Measurements from ENCODE around the gene AK3. TPM values are rescaled to one million over a fixed set of nuclear protein-coding genes. Genes with fewer than 3 reads are reported as not detected.

The AK3 gene
- 58.4 and 62.8 TPM in 2 replicates for total RNA-seq (2014; rRNA removed; shearing (Covaris generic))
- 80.4 and 83.2 TPM in 2 replicates for polyA plus RNA-seq (2016; fragmentation: Nextera tagmentation; extraction: Ambion mirVana)

DNA sequence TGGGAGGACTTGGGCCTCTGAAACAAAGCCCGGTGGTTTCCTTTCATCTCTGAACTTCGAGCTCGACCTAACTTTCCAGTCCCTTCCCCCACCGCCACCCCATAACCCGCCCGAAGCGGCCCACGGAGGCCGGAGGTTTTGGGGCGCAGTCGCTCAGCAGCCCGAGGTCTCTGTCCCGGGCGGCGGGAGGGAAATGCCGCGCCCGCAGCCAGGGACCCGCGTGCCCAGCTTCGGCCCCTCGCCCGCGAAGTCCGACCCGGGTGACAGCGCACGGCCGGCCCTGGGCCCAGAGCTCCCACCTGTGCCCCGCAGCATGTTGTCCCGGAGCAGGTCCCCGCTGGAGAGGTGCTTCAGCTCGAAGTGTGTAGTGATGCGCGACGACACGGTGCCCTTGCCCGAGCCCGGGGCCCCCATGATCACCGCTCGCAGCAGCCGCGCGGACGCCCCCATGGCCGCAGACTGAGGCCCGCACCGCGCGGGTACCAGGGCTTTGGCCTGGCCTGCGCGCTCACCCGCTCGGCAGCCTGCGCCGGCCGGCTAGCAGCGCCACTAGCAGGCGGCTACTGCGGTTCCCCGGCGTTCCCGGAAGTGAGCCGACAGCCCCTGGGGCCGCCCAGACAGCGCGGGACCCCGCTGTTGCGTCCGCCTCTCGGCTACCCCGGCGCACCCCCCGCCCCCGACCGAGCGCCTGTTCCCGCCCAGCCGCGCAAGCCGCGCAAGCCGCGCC is at the start of gene AK3:
TSS of gene AK3 (minus strand) at position 565 of the 727 bp plus-strand sequence. CDS start at position 450, 115 bp downstream.
- H3K36me3 ChIP-seq (ENCODE audit: low read depth): no peaks in the 10 kb centered on the region
- H3K4me3 ChIP-seq: peak within 1 kb of the TSS; percentile 84
- H4K20me1 ChIP-seq (ENCODE audit: insufficient read depth): no peaks in the 10 kb centered on the region
- peak within 1 kb of the TSS; percentile 50 for H3K27ac ChIP-seq
- no peaks in the 10 kb centered on the region for H3K9me2 ChIP-seq (ENCODE audit: insufficient read depth)
- peak within 1 kb of the TSS; percentile 85 for H3K9ac ChIP-seq
- in situ Hi-C loops (cut with MboI): no loop called here
- peak within 1 kb of the TSS; percentile 94 for H2AFZ ChIP-seq
- DNase-seq: peak; percentile 90
- WGBS, 2 experiments (ENCODE audit: low coverage in 1 of 2, low lambda C conversion rate in 2 of 2, missing lambda C conversion rate in 2 of 2): 1% methylated on average over 48 to 53 of the region's 84 CpGs
- no peaks in the 10 kb centered on the region for H3K9me3 ChIP-seq (ENCODE audit: low read depth)
- peaks cover 24% of the 10 kb centered on the region for H3K4me1 ChIP-seq (ENCODE audit: insufficient read depth)
- TF ChIP-seq EZH2phosphoT487 (IDR thresholded peaks at IDR 0.05; ENCODE audit: insufficient read depth, low read depth) (no peak), EZH2 (IDR thresholded peaks at IDR 0.05; ENCODE audit: insufficient read depth, poor library complexity, severe bottlenecking) (no peak)
- H3K4me2 ChIP-seq (ENCODE audit: unreplicated experiment): peak within 1 kb of the TSS; percentile 83
- H3K79me2 ChIP-seq (ENCODE audit: insufficient read depth): peaks cover 48% of the 10 kb centered on the region
- H3F3A ChIP-seq (ENCODE audit: insufficient read depth): peaks cover 32% of the 10 kb centered on the region
- no peaks in the 10 kb centered on the region for H3K27me3 ChIP-seq (replicated peaks; ENCODE audit: insufficient read depth)

DNA sequence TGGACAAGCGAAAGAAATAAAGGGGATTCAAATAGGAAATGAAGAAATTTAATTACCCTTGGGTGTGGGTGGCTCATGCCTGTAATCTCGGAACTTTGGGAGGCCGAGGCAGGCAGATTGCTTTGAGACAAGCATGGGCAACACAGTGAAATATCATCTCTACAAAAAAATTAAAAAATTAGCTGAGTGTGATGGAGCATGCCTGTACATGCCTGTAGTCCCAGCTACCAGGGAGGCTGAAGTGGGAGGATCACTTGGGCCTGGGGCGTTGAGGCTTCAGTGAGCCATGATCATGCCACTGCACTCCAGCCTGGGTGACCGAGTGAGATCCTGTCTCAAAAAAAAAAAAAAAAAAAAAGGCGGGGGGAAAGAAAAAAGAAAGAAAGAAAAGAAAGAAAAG is 47.7 kb upstream of the AK3 start:
- 76 to 78% methylated on average over 5 to 6 of the region's 6 CpGs for WGBS, 2 experiments (ENCODE audit: low coverage in 1 of 2, low lambda C conversion rate in 2 of 2, missing lambda C conversion rate in 2 of 2)
- Histone ChIP-seq H2AFZ (no peak overlapping the region), H3K27me3 (replicated peaks; ENCODE audit: insufficient read depth) (no peaks in the 10 kb centered on the region), H4K20me1 (ENCODE audit: insufficient read depth) (no peaks in the 10 kb centered on the region), H3K36me3 (ENCODE audit: low read depth) (no peaks in the 10 kb centered on the region), H3K4me2 (ENCODE audit: unreplicated experiment) (no peak overlapping the region), H3F3A (ENCODE audit: insufficient read depth) (no peaks in the 10 kb centered on the region), H3K79me2 (ENCODE audit: insufficient read depth) (peaks cover 4% of the 10 kb centered on the region), H3K9me3 (ENCODE audit: low read depth) (no peaks in the 10 kb centered on the region), H3K27ac (no peak overlapping the region), H3K4me3 (no peak overlapping the region), H3K9ac (no peak overlapping the region), H3K9me2 (ENCODE audit: insufficient read depth) (no peaks in the 10 kb centered on the region), H3K4me1 (ENCODE audit: insufficient read depth) (peaks cover 2% of the 10 kb centered on the region; the same call in 1 of the 2 replicates)
- in situ Hi-C loops (cut with MboI): no loop called here
- TF ChIP-seq EZH2 (IDR thresholded peaks at IDR 0.05; ENCODE audit: insufficient read depth, poor library complexity, severe bottlenecking) (no peak), EZH2phosphoT487 (IDR thresholded peaks at IDR 0.05; ENCODE audit: insufficient read depth, low read depth) (no peak)
- no peak for DNase-seq

DNA sequence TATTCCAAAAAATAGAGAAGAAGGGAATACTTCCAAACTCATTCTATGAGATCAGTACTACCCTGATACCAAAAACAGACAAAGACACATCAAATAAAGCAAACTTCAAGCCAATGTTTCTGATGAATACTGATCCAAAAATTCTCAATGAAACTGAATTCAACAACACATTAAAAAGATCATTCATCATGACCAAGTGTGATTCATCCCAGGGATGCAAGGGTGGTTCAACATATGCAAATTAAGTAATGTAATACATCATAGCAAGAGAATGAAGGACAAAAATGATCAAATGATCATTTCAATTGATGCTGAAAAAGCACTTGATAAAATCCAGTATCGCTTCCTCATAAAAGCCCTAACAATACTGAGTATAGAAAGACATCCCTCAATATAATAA is 46.9 kb upstream of the AK3 start:
- no peaks in the 10 kb centered on the region for H3K79me2 ChIP-seq (ENCODE audit: insufficient read depth)
- no peaks in the 10 kb centered on the region for H3K9me3 ChIP-seq (ENCODE audit: low read depth)
- no peaks in the 10 kb centered on the region for H3K9me2 ChIP-seq (ENCODE audit: insufficient read depth)
- no peak overlapping the region for H3K27ac ChIP-seq
- no peaks in the 10 kb centered on the region for H3F3A ChIP-seq (ENCODE audit: insufficient read depth)
- TF ChIP-seq EZH2 (IDR thresholded peaks at IDR 0.05; ENCODE audit: insufficient read depth, poor library complexity, severe bottlenecking): no peak
- no peak for TF ChIP-seq EZH2phosphoT487 (IDR thresholded peaks at IDR 0.05; ENCODE audit: insufficient read depth, low read depth)
- H3K4me1 ChIP-seq (ENCODE audit: insufficient read depth): no peaks in the 10 kb centered on the region
- DNase-seq: no peak
- WGBS, 2 experiments (ENCODE audit: low coverage in 1 of 2, low lambda C conversion rate in 2 of 2, missing lambda C conversion rate in 2 of 2): 97 to 98% methylated on average over 1 of the region's 1 CpG
- H3K36me3 ChIP-seq (ENCODE audit: low read depth): no peaks in the 10 kb centered on the region
- no peaks in the 10 kb centered on the region for H4K20me1 ChIP-seq (ENCODE audit: insufficient read depth)
- H3K27me3 ChIP-seq (replicated peaks; ENCODE audit: insufficient read depth): no peaks in the 10 kb centered on the region
- no peak overlapping the region for H3K4me2 ChIP-seq (ENCODE audit: unreplicated experiment)
- in situ Hi-C loops (cut with MboI): no loop called here
- no peak overlapping the region for H2AFZ ChIP-seq
- no peak overlapping the region for H3K9ac ChIP-seq
- no peak overlapping the region for H3K4me3 ChIP-seq

DNA sequence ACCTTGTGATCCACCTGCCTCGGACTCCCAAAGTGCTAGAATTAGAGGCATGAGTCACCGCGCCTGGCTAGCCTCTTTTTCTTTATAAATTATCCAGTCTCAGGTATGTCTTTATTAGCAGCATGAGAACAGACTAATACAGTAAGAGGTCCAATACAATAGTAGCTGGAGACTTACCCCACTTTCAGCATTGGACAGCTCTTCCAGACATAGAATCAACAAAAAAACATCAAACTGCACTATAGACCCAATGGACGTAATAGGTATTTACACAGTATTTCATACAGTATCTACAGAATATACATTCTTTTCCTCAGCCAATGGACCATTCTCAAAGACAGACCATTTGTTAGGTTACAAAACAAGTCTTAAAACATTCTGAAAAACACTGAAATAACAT is 45.6 kb upstream of the AK3 start:
- no peaks in the 10 kb centered on the region for H3F3A ChIP-seq (ENCODE audit: insufficient read depth)
- 97 to 100% methylated on average over 4 of the region's 4 CpGs for WGBS, 2 experiments (ENCODE audit: low coverage in 1 of 2, low lambda C conversion rate in 2 of 2, missing lambda C conversion rate in 2 of 2)
- H3K36me3 ChIP-seq (ENCODE audit: low read depth): no peaks in the 10 kb centered on the region
- no peaks in the 10 kb centered on the region for H3K4me1 ChIP-seq (ENCODE audit: insufficient read depth)
- no peak overlapping the region for H3K9ac ChIP-seq
- H3K9me2 ChIP-seq (ENCODE audit: insufficient read depth): no peaks in the 10 kb centered on the region
- no peaks in the 10 kb centered on the region for H4K20me1 ChIP-seq (ENCODE audit: insufficient read depth)
- H3K27me3 ChIP-seq (replicated peaks; ENCODE audit: insufficient read depth): no peaks in the 10 kb centered on the region
- H3K27ac ChIP-seq: no peak overlapping the region
- H3K9me3 ChIP-seq (ENCODE audit: low read depth): no peaks in the 10 kb centered on the region
- TF ChIP-seq EZH2phosphoT487 (IDR thresholded peaks at IDR 0.05; ENCODE audit: insufficient read depth, low read depth) (no peak), EZH2 (IDR thresholded peaks at IDR 0.05; ENCODE audit: insufficient read depth, poor library complexity, severe bottlenecking) (no peak)
- DNase-seq: no peak
- no peak overlapping the region for H2AFZ ChIP-seq
- H3K4me2 ChIP-seq (ENCODE audit: unreplicated experiment): no peak overlapping the region
- H3K4me3 ChIP-seq: no peak overlapping the region
- H3K79me2 ChIP-seq (ENCODE audit: insufficient read depth): no peaks in the 10 kb centered on the region
- in situ Hi-C loops (cut with MboI): no loop called here
